Measurements from ENCODE around the gene LYPLA2. TPM values are rescaled to one million over a fixed set of nuclear protein-coding genes. Genes with fewer than 3 reads are reported as not detected.
"Not testable (repeated sequence)": the region's sequence is repeated elsewhere in the genome, so short reads cannot be mapped to it uniquely, and the experiment has no call there.

The LYPLA2 gene
- polyA plus RNA-seq, 4 donors, result 82.9 to 137 (median 99.1) TPM

DNA sequence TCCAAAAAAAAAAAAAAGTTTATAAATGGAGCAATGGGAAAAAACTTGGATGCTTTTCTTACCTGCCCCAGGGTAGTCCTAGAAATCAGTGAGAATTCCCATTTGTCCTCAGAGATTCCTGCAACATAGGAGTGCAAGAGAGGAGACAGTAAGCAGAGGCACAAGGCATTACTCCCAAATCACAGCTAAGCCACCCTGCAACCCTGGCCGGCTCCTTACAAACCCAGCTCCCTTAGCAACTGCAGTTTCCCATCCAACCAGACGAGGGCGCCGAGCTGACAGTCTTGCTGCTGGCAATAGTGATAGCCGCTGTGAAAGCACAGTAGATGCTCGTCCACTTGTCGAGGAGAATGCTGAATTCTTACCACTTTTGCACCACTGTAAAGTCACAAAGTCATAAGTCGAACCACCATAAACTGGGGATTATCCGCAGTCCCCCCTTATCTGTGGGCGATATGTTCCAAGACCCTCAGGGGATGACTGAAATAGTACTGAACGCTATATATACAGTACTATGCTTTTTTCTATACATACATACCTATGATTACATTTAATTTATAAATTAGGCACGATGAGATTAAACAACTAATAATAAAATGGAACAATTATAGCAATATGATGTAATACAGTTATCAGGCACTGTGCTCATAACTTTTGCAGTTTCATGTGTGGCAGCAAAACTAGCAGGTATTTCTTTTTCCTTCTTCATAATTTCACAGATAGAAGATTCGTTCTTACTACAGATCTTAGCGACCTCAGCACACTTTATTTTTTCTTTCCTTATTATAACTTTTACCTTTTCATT lies 18.7 kb upstream of the LYPLA2 start:
- Histone ChIP-seq H3K36me3 (ENCODE audit: control insufficient read depth in 3 of 3, insufficient read depth in 2 of 3, low read depth in 1 of 3, low read length in 3 of 3) (peaks cover 0 to 25% (median 2%) of the 10 kb centered on the region in 3 donors), H3K27me3 (ENCODE audit: control insufficient read depth in 3 of 3, insufficient read depth in 3 of 3, low read length in 3 of 3) (no peaks in the 10 kb centered on the region), H3K9me3 (ENCODE audit: control insufficient read depth in 2 of 2, insufficient read depth in 1 of 2, low read depth in 1 of 2, low read length in 1 of 2) (no peaks in the 10 kb centered on the region), H3K4me3 (ENCODE audit: low read depth in 1 of 3, low read length in 3 of 3) (no peak overlapping the region), H3K27ac (ENCODE audit: low read depth in 1 of 3, low read length in 2 of 3) (no peak overlapping the region), H3K4me1 (ENCODE audit: control insufficient read depth in 3 of 3, insufficient read depth in 2 of 3, low read depth in 1 of 3, low read length in 2 of 3) (peaks cover 0 to 20% (median 1%) of the 10 kb centered on the region in 3 donors)
- 17 to 22% (median 19%) methylated on average over 14 of the region's 14 CpGs for WGBS, 3 donors
- FAIRE-seq, result no peak
- DNase-seq, result peak; percentile 83 to 88

DNA sequence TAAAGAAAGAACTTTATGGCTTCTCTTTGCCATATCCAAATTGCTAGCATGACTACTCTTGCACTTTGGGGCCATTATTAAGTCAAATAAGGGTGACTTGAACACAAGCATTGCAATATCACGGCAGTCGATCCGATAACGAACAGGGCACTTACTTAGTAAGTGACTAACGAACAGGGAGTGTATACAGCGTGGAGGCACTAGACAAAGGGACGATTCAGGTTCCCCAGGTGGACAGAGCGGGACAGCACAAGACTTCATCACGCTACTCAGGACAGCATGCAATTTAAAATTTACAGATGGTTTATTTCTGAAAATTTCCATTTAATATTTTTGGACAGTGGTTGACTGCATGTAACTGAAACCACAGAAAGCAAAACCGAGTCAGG lies 18.1 kb upstream of the LYPLA2 start:
- no peak overlapping the region for H3K4me3 ChIP-seq (ENCODE audit: low read depth in 1 of 3, low read length in 3 of 3)

DNA sequence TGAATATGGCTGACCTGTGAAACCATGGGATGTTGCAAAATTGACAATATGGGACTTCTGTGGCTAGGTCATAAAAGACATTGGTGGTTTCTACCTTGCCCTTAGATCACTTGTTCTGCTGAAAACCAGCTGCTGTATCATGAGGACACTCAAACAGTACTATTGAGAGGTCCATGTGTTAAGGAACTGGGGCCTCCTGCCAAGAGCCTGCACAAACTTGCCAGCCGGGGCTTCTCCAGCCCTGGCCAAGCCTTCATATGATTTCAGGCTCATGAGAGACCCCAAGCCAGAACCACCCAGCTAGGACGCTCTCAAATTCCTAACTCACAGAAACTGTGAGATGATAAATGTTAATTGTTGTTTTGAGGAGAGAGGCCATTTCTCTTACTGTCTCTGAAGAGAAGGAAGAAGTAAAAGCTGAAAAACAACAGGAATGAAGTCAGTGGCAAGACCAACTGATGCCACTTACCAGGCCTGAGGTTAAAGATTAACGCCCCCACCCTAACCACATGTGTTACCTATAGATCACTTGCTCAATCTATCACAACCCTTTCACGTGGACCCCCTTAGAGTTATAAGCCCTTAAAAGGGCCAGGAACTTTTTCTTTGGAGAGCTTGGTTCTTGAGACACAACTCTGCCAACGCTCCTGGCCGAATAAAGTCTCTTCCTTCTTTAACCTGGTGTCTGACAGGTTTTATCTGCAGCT lies 16.6 kb upstream of the LYPLA2 start:
- H3K27ac ChIP-seq (ENCODE audit: low read depth in 1 of 3, low read length in 2 of 3), result peak overlapping the region in 1 of 3 donors; percentile 45
- 70 to 76% (median 73%) methylated on average over 6 of the region's 6 CpGs for WGBS, 3 donors
- H3K9me3 ChIP-seq (ENCODE audit: control insufficient read depth in 2 of 2, insufficient read depth in 1 of 2, low read depth in 1 of 2, low read length in 1 of 2), result no peaks in the 10 kb centered on the region
- peaks cover 0 to 13% (median 0%) of the 10 kb centered on the region in 3 donors for H3K36me3 ChIP-seq (ENCODE audit: control insufficient read depth in 3 of 3, insufficient read depth in 2 of 3, low read depth in 1 of 3, low read length in 3 of 3)
- H3K27me3 ChIP-seq (ENCODE audit: control insufficient read depth in 3 of 3, insufficient read depth in 3 of 3, low read length in 3 of 3), result no peaks in the 10 kb centered on the region
- no peak for FAIRE-seq
- peaks cover 2 to 26% (median 3%) of the 10 kb centered on the region in 3 donors for H3K4me1 ChIP-seq (ENCODE audit: control insufficient read depth in 3 of 3, insufficient read depth in 2 of 3, low read depth in 1 of 3, low read length in 2 of 3)
- DNase-seq, result peak in 1 of 2 donors; percentile 49
- no peak overlapping the region for H3K4me3 ChIP-seq (ENCODE audit: low read depth in 1 of 3, low read length in 3 of 3)

More for the DNA sequence above, 18.1 kb upstream of the LYPLA2 start:
- FAIRE-seq (no peak), DNase-seq (no peak)
- no peaks in the 10 kb centered on the region for H3K9me3 ChIP-seq (ENCODE audit: control insufficient read depth in 2 of 2, insufficient read depth in 1 of 2, low read depth in 1 of 2, low read length in 1 of 2)
- WGBS, 3 donors, result 84 to 90% (median 86%) methylated on average over 10 of the region's 10 CpGs
- H3K27ac ChIP-seq (ENCODE audit: low read depth in 1 of 3, low read length in 2 of 3), result no peak overlapping the region
- H3K36me3 ChIP-seq (ENCODE audit: control insufficient read depth in 3 of 3, insufficient read depth in 2 of 3, low read depth in 1 of 3, low read length in 3 of 3), result peaks cover 0 to 21% (median 2%) of the 10 kb centered on the region in 3 donors
- no peaks in the 10 kb centered on the region for H3K27me3 ChIP-seq (ENCODE audit: control insufficient read depth in 3 of 3, insufficient read depth in 3 of 3, low read length in 3 of 3)
- H3K4me1 ChIP-seq (ENCODE audit: control insufficient read depth in 3 of 3, insufficient read depth in 2 of 3, low read depth in 1 of 3, low read length in 2 of 3), result peaks cover 0 to 21% (median 2%) of the 10 kb centered on the region in 3 donors

DNA sequence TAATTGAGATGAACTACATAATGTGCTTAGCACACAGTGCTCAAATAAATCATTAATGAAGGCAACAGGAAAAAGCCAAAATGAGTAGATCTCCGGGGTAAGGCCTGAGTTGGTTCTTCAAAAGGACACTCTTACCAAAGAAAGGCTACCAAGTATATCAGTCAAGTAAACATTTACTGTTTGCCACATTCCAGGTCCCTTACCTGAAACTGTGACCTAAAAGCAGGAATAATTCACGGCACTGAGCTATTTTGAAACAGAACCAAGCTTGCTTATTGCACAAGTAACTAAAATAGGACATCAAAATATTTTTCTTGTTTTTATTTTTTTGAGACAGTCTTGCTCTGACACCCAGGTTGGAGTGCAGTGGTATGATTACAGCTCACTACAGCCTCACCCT lies 14.7 kb upstream of the LYPLA2 start:
- no peak for FAIRE-seq
- 69 to 78% (median 78%) methylated on average over 2 of the region's 2 CpGs for WGBS, 3 donors

DNA sequence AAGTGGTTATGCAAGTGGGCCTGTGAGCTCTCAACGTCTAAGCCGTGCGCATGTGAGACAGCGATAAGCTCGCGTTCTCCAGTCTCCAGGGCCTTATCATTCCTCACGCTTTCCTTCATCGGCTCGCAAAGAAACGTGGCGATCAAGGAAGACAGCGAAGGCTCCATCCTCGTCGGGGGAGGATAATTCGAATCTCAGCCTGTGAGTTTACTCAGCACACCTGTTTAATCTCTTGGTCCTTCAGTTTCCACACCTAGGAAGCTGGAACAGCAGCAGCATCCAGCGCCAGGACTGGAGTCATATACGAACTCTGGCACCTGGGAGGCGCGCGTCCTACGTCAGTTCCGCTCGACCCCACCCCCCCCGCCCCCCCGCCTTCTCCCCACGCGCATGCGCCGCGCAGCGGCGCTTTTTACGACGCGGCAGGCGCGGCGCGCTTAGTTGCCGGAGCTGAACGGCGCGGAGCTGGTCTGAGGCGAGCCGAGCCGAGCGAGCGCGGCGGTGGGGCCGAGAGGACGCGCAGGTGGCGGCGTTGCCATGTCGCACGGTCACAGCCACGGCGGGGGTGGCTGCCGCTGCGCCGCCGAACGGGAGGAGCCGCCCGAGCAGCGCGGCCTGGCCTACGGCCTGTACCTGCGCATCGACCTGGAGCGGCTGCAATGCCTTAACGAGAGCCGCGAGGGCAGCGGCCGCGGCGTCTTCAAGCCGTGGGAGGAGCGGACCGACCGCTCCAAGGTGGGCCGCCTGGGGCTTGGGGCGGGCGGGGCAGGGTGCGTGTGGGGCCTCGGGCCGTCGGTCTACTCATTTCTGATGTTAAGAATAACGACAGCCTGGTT lies 12.7 kb upstream of the LYPLA2 start, which contains the start of gene PITHD1:
Gene PITHD1, plus strand, starts transcription at position 440 of the 836 bp plus-strand sequence. Its CDS starts 98 bp downstream, at position 538.
- H3K4me3 ChIP-seq (ENCODE audit: low read depth in 1 of 3, low read length in 3 of 3), result peak within 1 kb of the TSS; percentile 88 to 92 (median 90)
- DNase-seq (peak; percentile 91 to 95), FAIRE-seq (no peak)
- peak within 1 kb of the TSS; percentile 94 to 100 (median 96) for H3K27ac ChIP-seq (ENCODE audit: low read depth in 1 of 3, low read length in 2 of 3)
- peaks cover 0 to 18% (median 2%) of the 10 kb centered on the region in 3 donors for H3K36me3 ChIP-seq (ENCODE audit: control insufficient read depth in 3 of 3, insufficient read depth in 2 of 3, low read depth in 1 of 3, low read length in 3 of 3)
- H3K27me3 ChIP-seq (ENCODE audit: control insufficient read depth in 3 of 3, insufficient read depth in 3 of 3, low read length in 3 of 3), result no peaks in the 10 kb centered on the region
- peaks cover 2 to 34% (median 8%) of the 10 kb centered on the region in 3 donors for H3K4me1 ChIP-seq (ENCODE audit: control insufficient read depth in 3 of 3, insufficient read depth in 2 of 3, low read depth in 1 of 3, low read length in 2 of 3)
- 0 to 1% (median 1%) methylated on average over 55 to 89 of the region's 91 CpGs for WGBS, 3 donors
- no peaks in the 10 kb centered on the region for H3K9me3 ChIP-seq (ENCODE audit: control insufficient read depth in 2 of 2, insufficient read depth in 1 of 2, low read depth in 1 of 2, low read length in 1 of 2)

More for the DNA sequence above, 14.7 kb upstream of the LYPLA2 start:
- Histone ChIP-seq H3K4me1 (ENCODE audit: control insufficient read depth in 3 of 3, insufficient read depth in 2 of 3, low read depth in 1 of 3, low read length in 2 of 3) (peaks cover 2 to 34% (median 8%) of the 10 kb centered on the region in 3 donors), H3K27ac (ENCODE audit: low read depth in 1 of 3, low read length in 2 of 3) (no peak overlapping the region), H3K36me3 (ENCODE audit: control insufficient read depth in 3 of 3, insufficient read depth in 2 of 3, low read depth in 1 of 3, low read length in 3 of 3) (peaks cover 0 to 13% (median 0%) of the 10 kb centered on the region in 3 donors), H3K4me3 (ENCODE audit: low read depth in 1 of 3, low read length in 3 of 3) (no peak overlapping the region), H3K9me3 (ENCODE audit: control insufficient read depth in 2 of 2, insufficient read depth in 1 of 2, low read depth in 1 of 2, low read length in 1 of 2) (no peaks in the 10 kb centered on the region), H3K27me3 (ENCODE audit: control insufficient read depth in 3 of 3, insufficient read depth in 3 of 3, low read length in 3 of 3) (no peaks in the 10 kb centered on the region)
- no peak for DNase-seq

DNA sequence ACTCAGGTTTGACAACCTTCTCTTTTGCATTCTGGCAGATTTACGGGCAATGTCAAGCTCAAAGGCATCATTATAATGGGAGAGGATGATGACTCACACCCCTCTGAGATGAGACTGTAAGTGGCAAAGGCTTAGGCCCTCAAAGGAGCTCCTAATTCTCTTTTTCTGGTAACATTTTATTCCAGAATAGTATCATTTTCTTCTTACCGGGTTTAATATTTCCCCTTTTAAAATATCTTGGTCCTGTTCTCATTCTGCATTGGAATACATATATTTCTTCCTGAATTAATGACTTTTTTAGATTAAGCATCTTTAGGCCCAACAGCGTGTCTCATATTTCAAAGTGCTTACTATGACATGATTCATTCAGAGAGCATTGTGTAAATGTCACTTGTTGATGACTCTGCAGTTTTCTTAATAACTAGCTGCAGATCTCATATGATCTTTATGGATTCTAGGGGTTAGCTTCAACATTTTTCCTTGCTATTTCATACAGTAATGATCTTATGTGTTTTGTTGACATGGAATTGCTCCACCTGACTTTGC lies 11.0 kb upstream of the LYPLA2 start:
- Histone ChIP-seq H3K9me3 (ENCODE audit: control insufficient read depth in 2 of 2, insufficient read depth in 1 of 2, low read depth in 1 of 2, low read length in 1 of 2) (no peaks in the 10 kb centered on the region), H3K27ac (ENCODE audit: low read depth in 1 of 3, low read length in 2 of 3) (peak overlapping the region in 1 of 3 donors; percentile 42), H3K27me3 (ENCODE audit: control insufficient read depth in 3 of 3, insufficient read depth in 3 of 3, low read length in 3 of 3) (no peaks in the 10 kb centered on the region), H3K36me3 (ENCODE audit: control insufficient read depth in 3 of 3, insufficient read depth in 2 of 3, low read depth in 1 of 3, low read length in 3 of 3) (peaks cover 0 to 26% (median 2%) of the 10 kb centered on the region in 3 donors), H3K4me3 (ENCODE audit: low read depth in 1 of 3, low read length in 3 of 3) (no peak overlapping the region), H3K4me1 (ENCODE audit: control insufficient read depth in 3 of 3, insufficient read depth in 2 of 3, low read depth in 1 of 3, low read length in 2 of 3) (peaks cover 2 to 20% (median 8%) of the 10 kb centered on the region in 3 donors)
- DNase-seq (peak in 1 of 2 donors; percentile 36), FAIRE-seq (no peak)
- 61 to 67% (median 63%) methylated on average over 3 of the region's 3 CpGs for WGBS, 3 donors

DNA sequence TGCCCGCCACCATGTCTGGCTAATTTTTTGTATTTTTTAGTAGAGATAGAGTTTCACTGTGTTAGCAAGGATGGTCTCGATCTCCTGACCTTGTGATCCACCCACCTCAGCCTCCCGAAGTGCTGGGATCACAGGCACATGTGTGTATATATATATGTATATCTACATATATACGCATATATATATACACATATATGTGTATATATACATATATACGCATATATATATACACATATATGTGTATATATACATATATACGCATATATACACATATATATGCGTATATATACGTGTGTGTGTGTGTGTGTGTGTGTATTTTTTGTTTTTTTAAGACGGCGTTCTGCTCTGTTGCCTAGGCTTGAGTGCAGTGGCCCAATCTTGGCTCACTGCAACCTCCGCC lies 7.8 kb upstream of the LYPLA2 start:
- H3K27ac ChIP-seq (ENCODE audit: low read depth in 1 of 3, low read length in 2 of 3); H3K27me3 ChIP-seq (ENCODE audit: control insufficient read depth in 3 of 3, insufficient read depth in 3 of 3, low read length in 3 of 3); H3K9me3 ChIP-seq (ENCODE audit: control insufficient read depth in 2 of 2, insufficient read depth in 1 of 2, low read depth in 1 of 2, low read length in 1 of 2); FAIRE-seq; H3K4me3 ChIP-seq (ENCODE audit: low read depth in 1 of 3, low read length in 3 of 3); DNase-seq: not testable (repeated sequence)
- Histone ChIP-seq H3K4me1 (ENCODE audit: control insufficient read depth in 3 of 3, insufficient read depth in 2 of 3, low read depth in 1 of 3, low read length in 2 of 3) (peaks cover 0 to 13% (median 8%) of the 10 kb centered on the region in 3 donors), H3K36me3 (ENCODE audit: control insufficient read depth in 3 of 3, insufficient read depth in 2 of 3, low read depth in 1 of 3, low read length in 3 of 3) (peaks cover 2 to 39% (median 18%) of the 10 kb centered on the region in 3 donors)
- 94 to 97% (median 96%) methylated on average over 10 to 11 of the region's 11 CpGs for WGBS, 3 donors
